Measurements from ENCODE around the gene AUTS2.
A peak's percentile ranks its signal among the peaks of the same experiment; 100 is the strongest.

DNA sequence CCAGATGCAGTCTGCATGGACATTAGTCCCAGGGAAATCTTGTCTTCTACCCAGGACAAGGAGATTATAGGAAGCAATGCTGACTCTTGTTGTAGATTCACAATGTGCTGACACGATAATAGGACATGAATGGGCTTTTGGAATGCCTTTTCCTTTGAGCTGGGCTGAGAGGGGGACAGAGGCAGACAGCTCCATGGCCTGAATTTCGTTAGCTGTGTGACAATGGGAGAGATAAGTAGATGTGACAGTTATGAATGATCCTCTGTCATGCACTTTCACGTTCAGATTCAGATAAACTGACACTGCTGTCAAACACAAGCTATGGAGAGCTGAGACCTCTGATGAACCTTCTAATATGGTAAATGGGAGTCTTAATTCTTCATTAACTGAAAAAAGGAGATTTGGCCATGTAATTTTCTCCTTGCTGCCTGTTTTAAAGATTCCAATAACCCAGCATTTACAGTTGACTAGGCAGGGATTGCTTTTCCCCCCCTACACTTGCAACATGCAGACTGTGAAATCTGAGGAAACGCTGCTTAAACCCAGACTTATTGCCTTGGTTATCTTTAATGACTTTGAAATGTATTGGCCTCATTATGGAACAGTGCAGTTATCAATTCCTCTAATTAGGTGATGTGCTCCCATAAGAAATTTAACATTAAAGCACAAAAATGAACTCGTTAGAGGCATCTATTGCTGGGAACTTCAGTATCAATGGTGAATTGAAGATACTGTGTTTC lies 669.3 kb downstream of the AUTS2 start:
- TF ChIP-seq GATA2 (IDR thresholded peaks at IDR 0.05; ENCODE audit: low read depth, low read length) (0 out of 2 replicates have a peak, but pooled peaks have one; percentile 19), GATA3 (IDR thresholded peaks at IDR 0.05; ENCODE audit: low read depth, low read length) (no peak)
